Dorsolateral prefrontal cortex (tissue), 118 donors: ENCODE measurements around the gene CRYAA. TPM values are rescaled to one million over a fixed set of nuclear protein-coding genes. Genes with fewer than 3 reads are reported as not detected.

Source experiments
- total RNA-seq, 120 experiments: library from RNA; stranded (reverse); gene quantifications; one replicate each; pipeline versions ENCODE4 v1.2.3 to v1.2.4, GENCODE V29; 2022

CRYAA gene
- total RNA-seq, 120 experiments from 2014 or later = 0.40 to 1.4 (median 0.69) TPM; not detected in 109

Other genes with a start within 250 kb of the CRYAA start
- gene ERVH48-1, start 243.4 kb upstream of the CRYAA start, total RNA-seq = not detected
- gene PKNOX1, start 194.4 kb upstream of the CRYAA start, total RNA-seq = 10 to 100 TPM; 12.3 to 50.7 (median 23.5) TPM
- 100 to 1,000 TPM in 23 of 120 experiments, 10 to 100 TPM in 97; 29.0 to 166 (median 77.9) TPM for gene CBS, start 93.2 kb upstream of the CRYAA start, total RNA-seq
- 10 to 100 TPM in 103 of 120 experiments, 1 to 10 TPM in 14, not detected in 3; 4.1 to 57.2 (median 26.4) TPM for gene U2AF1, start 61.4 kb upstream of the CRYAA start, total RNA-seq